HuH-7.5 (cell line): ENCODE results near the gene RHPN2.
"Not testable (repeated sequence)": the region's sequence is repeated elsewhere in the genome, so short reads cannot be mapped to it uniquely, and the experiment has no call there.

ENCODE experiments used
- DNase-seq: peaks from one replicate; pipeline ENCODE4 v3.0.0; 2011; ENCODE audit warnings: low spot score

Gene RHPN2

DNA sequence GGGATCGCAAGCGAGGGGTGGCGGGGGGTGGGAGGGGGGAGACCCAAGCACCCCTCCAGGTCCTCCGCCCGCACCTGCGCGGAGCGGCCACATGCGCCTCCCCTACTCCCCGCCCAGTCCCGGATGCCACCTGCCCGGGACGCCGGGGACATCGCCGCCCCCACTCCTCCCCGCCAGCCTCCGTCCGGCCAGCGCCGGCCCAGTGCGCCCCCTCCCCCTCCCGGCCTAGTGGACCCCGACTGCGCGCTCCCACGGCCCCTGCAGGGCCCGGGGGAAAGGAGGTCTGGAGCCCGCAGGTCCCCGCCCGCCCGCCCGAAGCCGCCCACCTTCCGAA, 263 bp downstream of the RHPN2 start:
- DNase-seq, result peak; percentile 76

- DNase-seq, result no peak
These were observed 783 bp downstream of the RHPN2 start for GRCh38 chr19:33063753-33064457.

DNA sequence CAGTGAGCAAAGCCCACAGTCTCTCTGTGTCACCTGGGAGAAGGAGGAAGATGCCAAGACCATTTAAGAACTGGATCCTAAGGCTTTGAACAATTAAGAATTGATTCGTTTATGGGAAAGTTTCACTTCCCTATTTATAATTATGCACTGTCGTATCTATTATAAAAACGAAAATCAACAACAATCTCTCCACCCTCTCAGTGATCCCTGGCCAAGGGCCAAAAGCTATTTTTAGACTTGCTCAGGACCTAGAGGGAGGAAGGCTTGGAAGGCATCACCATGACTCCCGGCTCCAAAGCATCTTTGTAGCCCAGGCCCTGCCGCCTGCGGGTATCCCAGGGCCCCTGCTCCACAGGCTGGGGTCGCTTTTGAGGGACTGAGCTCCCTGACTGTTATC, 1.3 kb downstream of the RHPN2 start:
- no peak for DNase-seq

DNA sequence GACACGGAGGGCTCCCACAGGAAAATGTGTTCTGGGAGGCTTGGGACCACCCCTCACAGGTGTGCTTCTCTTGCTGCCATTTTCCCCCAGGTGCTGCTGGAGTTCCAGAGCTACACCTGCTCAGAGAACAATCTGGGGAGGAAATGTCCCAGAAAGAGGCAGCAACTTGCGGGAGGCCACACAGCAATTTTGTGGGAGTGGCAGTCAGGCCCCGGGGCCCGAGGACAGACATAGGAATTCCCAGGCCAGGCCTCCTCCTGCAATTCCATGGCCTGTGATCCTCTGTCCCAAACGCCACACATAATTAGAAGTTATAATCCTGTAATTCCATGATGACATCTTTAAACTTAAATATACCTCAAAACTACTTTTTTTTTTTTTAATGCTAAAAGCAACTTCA, 1.8 kb downstream of the RHPN2 start:
- no peak for DNase-seq

DNA sequence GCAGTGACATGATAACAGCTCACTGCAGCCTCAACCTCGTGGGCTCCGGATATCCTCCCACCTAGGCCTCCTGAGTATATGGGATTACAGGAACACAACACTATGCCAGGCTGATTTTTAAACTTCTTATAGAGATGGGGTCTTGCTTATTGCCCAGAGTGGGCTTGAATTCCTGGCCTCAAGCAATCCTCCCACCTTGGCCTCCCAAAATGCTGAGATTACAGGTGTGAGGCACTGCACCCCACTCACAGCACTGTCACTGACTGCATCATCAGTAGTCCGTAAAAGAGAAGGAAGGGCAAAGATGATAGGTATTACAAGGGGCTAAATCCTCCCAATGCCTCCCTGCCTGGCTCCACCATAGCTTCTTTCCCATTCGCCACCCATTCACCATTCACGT, 4.1 kb downstream of the RHPN2 start:
- DNase-seq, result no peak

GRCh38 chr19:33055718-33056117, 9.0 kb downstream of the RHPN2 start:
- DNase-seq, result no peak

GRCh38 chr19:33054623-33055022, 10.1 kb downstream of the RHPN2 start:
- DNase-seq, result no peak

DNA sequence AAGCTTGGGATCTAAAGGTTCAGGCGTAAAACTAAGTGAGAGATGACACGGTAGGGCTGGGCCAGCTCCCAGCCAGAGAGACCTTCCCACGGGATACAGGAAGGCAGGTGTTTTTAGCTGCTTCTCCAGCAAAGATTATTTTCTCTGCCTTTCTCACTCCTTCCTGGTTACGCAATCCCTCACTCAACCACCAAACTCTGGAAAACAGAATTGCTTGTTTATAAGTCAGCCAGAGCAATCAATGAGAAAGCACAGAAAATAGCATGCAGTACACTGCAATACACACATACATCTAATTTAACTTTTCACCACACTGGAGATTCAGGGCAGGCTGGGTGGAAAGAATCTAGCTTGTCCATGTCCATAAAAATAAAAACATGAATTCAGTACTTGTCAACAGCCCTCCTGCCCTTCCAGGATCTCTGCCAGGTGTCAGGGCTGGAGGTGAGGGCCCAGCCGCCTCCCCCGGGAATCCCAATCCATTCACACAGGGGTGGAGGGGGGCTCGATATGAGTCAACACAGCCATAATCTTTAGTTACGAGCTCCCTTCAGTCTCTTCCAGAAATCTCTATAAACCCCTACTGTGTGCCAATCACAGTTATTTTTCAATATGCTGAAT, 12.2 kb downstream of the RHPN2 start:
- no peak for DNase-seq

GRCh38 chr19:33050110-33050509, 14.6 kb downstream of the RHPN2 start:
- DNase-seq, result no peak

GRCh38 chr19:33048806-33049676, 15.6 kb downstream of the RHPN2 start:
- DNase-seq, result no peak

DNA sequence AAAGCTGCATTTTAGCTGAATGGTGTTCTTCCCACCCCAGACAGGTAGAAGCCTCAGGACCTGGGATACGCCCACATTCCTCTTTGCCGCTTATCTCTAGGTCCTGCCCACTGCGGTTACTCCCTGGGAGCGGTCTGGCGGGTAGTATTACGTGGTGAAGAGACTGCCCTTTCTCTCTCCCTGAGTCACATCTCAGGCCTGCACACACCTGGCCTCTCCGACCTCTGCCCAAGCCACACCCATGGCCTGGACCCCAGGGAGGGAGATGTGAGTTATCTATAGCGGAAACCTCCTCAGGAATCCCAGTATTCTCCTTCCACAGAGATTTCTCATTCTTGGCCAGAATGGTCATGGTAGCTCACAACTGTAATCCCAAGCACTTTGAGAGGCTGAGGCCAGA, 17.3 kb downstream of the RHPN2 start:
- DNase-seq, result no peak

DNA sequence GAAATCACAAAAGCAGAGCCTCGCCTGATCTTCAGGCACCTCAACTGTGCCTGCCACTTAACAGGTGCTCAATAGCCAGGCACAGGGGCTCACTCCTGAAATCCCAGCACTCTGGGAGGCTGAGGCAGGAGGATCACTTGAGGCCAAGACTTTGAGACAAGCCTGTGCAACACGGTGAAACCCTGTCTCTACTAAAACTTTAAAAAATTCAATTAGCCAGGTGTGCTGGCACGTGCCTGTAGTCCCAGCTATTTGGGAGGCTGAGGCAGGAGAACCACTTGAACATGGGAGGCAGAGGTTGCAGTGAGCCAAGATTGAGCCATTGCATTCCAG, 22.9 kb downstream of the RHPN2 start:
- DNase-seq, result not testable (repeated sequence)

GRCh38 chr19:33040994-33041827, 23.5 kb downstream of the RHPN2 start:
- peak; percentile 89 for DNase-seq

DNA sequence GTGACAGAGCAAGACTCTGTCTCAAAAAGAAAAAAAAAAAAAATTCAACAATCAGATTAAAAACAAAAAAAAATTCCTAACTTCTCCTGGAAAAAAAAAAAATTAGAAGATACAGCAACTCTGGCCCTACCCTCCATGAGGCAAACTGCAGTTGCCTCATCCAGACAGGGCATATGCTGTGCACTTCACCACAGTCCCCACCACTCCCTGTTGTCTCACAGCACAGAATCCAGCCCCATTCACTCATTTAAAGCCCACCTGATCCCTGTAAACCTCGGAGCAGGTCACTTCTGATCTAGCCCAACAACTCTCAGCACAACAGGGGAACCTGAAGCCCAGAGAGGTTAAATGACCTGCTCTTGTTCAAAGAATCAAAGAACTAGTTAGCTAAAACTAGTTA, 24.9 kb downstream of the RHPN2 start:
- DNase-seq, result no peak

GRCh38 chr19:33039108-33039599, 25.5 kb downstream of the RHPN2 start:
- peak; percentile 61 for DNase-seq

- DNase-seq, result not testable (repeated sequence)
These were observed 27.3 kb downstream of the RHPN2 start for GRCh38 chr19:33037168-33038025.

DNA sequence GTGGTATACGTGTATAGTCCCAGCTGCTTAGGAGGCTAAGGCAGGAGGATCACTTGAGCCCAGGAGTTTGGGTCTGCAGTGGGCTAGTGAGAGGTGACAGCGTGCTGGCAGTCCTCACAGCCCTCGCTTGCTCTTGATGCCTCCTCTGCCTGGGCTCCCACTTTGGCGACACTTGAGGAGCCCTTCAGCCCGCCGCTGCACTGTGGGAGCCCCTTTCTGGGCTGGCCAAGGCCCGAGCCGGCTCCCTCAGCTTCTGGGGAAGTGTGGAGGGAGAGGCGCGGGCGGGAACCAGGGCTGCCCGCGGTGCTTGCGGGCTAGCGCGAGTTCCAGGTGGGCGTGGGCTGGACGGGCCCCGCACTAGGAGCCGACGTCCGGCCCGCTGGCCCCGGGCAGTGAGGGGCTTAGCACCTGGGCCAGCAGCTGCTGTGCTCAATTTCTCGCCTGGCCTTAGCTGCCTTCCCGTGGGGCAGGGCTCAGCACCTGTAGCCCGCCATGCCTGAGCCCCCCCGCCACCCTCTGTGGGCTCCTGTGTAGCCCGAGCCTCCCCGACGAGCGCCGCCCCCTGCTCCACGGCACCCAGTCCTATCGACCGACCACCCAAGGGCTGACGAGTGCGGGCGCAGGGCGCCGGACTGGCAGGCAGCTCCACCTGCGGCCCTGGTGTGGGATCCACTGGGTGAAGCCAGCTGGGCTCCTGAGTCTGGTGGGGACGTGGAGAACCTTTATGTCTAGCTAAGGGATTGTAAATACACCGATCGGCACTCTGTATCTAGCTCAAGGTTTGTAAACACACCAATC, 28.1 kb downstream of the RHPN2 start:
- DNase-seq, result not testable (repeated sequence)

- no peak for DNase-seq
These were observed 29.2 kb downstream of the RHPN2 start for GRCh38 chr19:33035461-33035860.

GRCh38 chr19:33032218-33032781, 32.4 kb downstream of the RHPN2 start:
- DNase-seq, result no peak

DNA sequence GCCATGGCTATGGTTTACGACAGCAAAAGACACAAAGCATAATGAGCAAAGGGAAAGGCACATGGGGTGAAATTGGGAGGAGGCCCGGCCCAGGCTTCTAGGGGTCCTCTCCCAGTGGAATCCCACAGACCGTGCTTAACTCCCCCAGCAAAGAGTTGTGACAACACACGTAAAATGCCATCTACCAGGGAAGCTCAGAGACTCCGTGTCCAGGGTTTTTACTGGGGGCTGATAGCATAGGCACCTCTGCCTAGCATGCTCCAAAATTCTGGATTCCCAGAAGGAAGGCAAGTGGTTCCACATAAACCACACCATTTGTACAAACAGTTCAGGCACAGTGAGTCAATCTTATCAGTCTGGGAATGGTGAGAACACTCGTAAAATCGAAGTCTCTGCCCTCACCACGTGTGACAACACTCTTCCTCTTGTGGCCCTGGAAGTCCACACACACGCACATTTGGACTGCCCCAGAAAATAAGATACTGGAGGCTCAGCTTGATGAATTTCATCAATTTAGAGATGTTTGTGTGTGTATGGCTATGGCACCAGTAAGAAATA, 34.9 kb downstream of the RHPN2 start:
- DNase-seq, result no peak
